ENCODE measurements around the gene ARFGEF3. TPM values are rescaled to one million over a fixed set of nuclear protein-coding genes. Genes with fewer than 3 reads are reported as not detected.

Gene ARFGEF3
- total and polyA plus RNA-seq, 2 donors (not counting 1 experiment from before 2014, with no cell fraction given) = not detected

GRCh38 chr6:138328210-138328609 lies 166.5 kb downstream of the ARFGEF3 start:
- POLR2A ChIA-PET = no interaction called here
- TF ChIP-seq EZH2 (IDR thresholded peaks at IDR 0.05; ENCODE audit: borderline replicate concordance, insufficient read depth, low read depth, low read length, poor library complexity, severe bottlenecking) (no peak), CTCF (IDR thresholded peaks at IDR 0.05) (no peak)
- CTCF ChIA-PET = no interaction called here

GRCh38 chr6:138330763-138331162 lies 169.0 kb downstream of the ARFGEF3 start:
- Mint-ChIP-seq H3K4me3 (no peak overlapping the region), H3K4me1 (no peaks in the 10 kb centered on the region), H3K27ac (no peak overlapping the region), H3K9me3 (ENCODE audit: insufficient read depth) (no peaks in the 10 kb centered on the region), H3K27me3 (peaks cover 16% of the 10 kb centered on the region)
- WGBS (ENCODE audit: insufficient coverage) = no CpG with 5 or more reads among the region's 1 CpG
- intact Hi-C loops (cut with micrococcal nuclease) = no loop called here
- TF ChIP-seq EZH2 (IDR thresholded peaks at IDR 0.05; ENCODE audit: borderline replicate concordance, insufficient read depth, low read depth, low read length, poor library complexity, severe bottlenecking) = no peak
- TF ChIP-seq CTCF (IDR thresholded peaks at IDR 0.05) = no peak
- ChIA-PET CTCF (no interaction called here), POLR2A (no interaction called here)
- ATAC-seq (ENCODE audit: low read depth) (no peak), DNase-seq (no peak)
- Histone ChIP-seq H3K27ac (ENCODE audit: low read length in 2 of 2) (no peak overlapping the region), H3K4me2 (replicated peaks; ENCODE audit: low read depth, low read length, poor library complexity, severe bottlenecking) (no peak overlapping the region), H3K79me2 (ENCODE audit: control insufficient read depth, insufficient read depth, low read length) (no peaks in the 10 kb centered on the region), H3K4me1 (ENCODE audit: control insufficient read depth in 2 of 2, insufficient read depth in 2 of 2, low read length in 2 of 2) (no peaks in the 10 kb centered on the region), H3K27me3 (replicated peaks in 1 of 4; ENCODE audit: control extremely low read depth in 1 of 4, control insufficient read depth in 3 of 4, insufficient read depth in 4 of 4, low read length in 3 of 4) (peaks cover 0 to 2% (median 0%) of the 10 kb centered on the region in 4 experiments), H2AFZ (ENCODE audit: insufficient read depth, low read depth, low read length, poor library complexity, severe bottlenecking) (no peak overlapping the region), H3K9ac (ENCODE audit: low read length) (no peak overlapping the region), H3K9me3 (ENCODE audit: control extremely low read depth in 1 of 3, control insufficient read depth in 2 of 3, insufficient read depth in 1 of 3, low read length in 2 of 3) (no peaks in the 10 kb centered on the region), H4K20me1 (ENCODE audit: control insufficient read depth, insufficient read depth, low read length, poor library complexity, severe bottlenecking) (no peaks in the 10 kb centered on the region), H3K36me3 (replicated peaks in 1 of 2; ENCODE audit: control extremely low read depth in 1 of 2, control insufficient read depth in 1 of 2, extremely low read depth in 1 of 2, insufficient read depth in 2 of 2, low read length in 1 of 2) (no peaks in the 10 kb centered on the region), H3K4me3 (ENCODE audit: control extremely low read depth in 1 of 5, extremely low read depth in 1 of 5, insufficient read depth in 1 of 5, low read depth in 2 of 5, low read length in 4 of 5) (no peak overlapping the region)

More at GRCh38 chr6:138328210-138328609, 166.5 kb downstream of the ARFGEF3 start:
- H3K9me3 ChIP-seq (ENCODE audit: control extremely low read depth in 1 of 3, control insufficient read depth in 2 of 3, insufficient read depth in 1 of 3, low read length in 2 of 3) = no peaks in the 10 kb centered on the region
- Mint-ChIP-seq H3K9me3 (ENCODE audit: insufficient read depth) (no peaks in the 10 kb centered on the region), H3K27me3 (peaks cover 14% of the 10 kb centered on the region), H3K4me3 (no peak overlapping the region), H3K4me1 (no peaks in the 10 kb centered on the region), H3K27ac (no peak overlapping the region)
- H3K27ac ChIP-seq (ENCODE audit: low read length in 2 of 2) = no peak overlapping the region
- WGBS (ENCODE audit: insufficient coverage) = 53% methylated on average over 2 of the region's 3 CpGs
- no peak for DNase-seq
- H3K36me3 ChIP-seq (replicated peaks in 1 of 2; ENCODE audit: control extremely low read depth in 1 of 2, control insufficient read depth in 1 of 2, extremely low read depth in 1 of 2, insufficient read depth in 2 of 2, low read length in 1 of 2) = no peaks in the 10 kb centered on the region
- H2AFZ ChIP-seq (ENCODE audit: insufficient read depth, low read depth, low read length, poor library complexity, severe bottlenecking) = no peak overlapping the region
- H3K27me3 ChIP-seq (replicated peaks in 1 of 4; ENCODE audit: control extremely low read depth in 1 of 4, control insufficient read depth in 3 of 4, insufficient read depth in 4 of 4, low read length in 3 of 4) = no peaks in the 10 kb centered on the region
- H3K79me2 ChIP-seq (ENCODE audit: control insufficient read depth, insufficient read depth, low read length) = no peaks in the 10 kb centered on the region
- H3K9ac ChIP-seq (ENCODE audit: low read length) = no peak overlapping the region
- no peak overlapping the region for H3K4me3 ChIP-seq (ENCODE audit: control extremely low read depth in 1 of 5, extremely low read depth in 1 of 5, insufficient read depth in 1 of 5, low read depth in 2 of 5, low read length in 4 of 5)
- intact Hi-C loops (cut with micrococcal nuclease) = no loop called here
- H4K20me1 ChIP-seq (ENCODE audit: control insufficient read depth, insufficient read depth, low read length, poor library complexity, severe bottlenecking) = no peaks in the 10 kb centered on the region
- H3K4me1 ChIP-seq (ENCODE audit: control insufficient read depth in 2 of 2, insufficient read depth in 2 of 2, low read length in 2 of 2) = no peaks in the 10 kb centered on the region
- ATAC-seq (ENCODE audit: low read depth) = no peak
- H3K4me2 ChIP-seq (replicated peaks; ENCODE audit: low read depth, low read length, poor library complexity, severe bottlenecking) = no peak overlapping the region
